SK-N-MC (cell line): Measurements from ENCODE around the gene NT5DC1.

Experiments
- EZH2 ChIP-seq: fragments of 200-600 bp; sonication (generic); IDR thresholded peaks from one replicate; pipeline ENCODE4 v1.6.1; 2017; ENCODE audit warnings: antibody characterized with exemption
- FOXP2 ChIP-seq: optimal IDR thresholded peaks from 2 replicates; pipeline ENCODE3; 2011; ENCODE audit warnings: mild to moderate bottlenecking, moderate library complexity; ENCODE audit not compliant: insufficient read depth; ENCODE audit errors: extremely low read length, control extremely low read depth
- POLR2AphosphoS5 ChIP-seq: IDR thresholded peaks from 2 replicates; pipeline ENCODE4 v1.6.1; 2012; ENCODE audit warnings: mild to moderate bottlenecking, low read depth, low read length, borderline replicate concordance

DNA sequence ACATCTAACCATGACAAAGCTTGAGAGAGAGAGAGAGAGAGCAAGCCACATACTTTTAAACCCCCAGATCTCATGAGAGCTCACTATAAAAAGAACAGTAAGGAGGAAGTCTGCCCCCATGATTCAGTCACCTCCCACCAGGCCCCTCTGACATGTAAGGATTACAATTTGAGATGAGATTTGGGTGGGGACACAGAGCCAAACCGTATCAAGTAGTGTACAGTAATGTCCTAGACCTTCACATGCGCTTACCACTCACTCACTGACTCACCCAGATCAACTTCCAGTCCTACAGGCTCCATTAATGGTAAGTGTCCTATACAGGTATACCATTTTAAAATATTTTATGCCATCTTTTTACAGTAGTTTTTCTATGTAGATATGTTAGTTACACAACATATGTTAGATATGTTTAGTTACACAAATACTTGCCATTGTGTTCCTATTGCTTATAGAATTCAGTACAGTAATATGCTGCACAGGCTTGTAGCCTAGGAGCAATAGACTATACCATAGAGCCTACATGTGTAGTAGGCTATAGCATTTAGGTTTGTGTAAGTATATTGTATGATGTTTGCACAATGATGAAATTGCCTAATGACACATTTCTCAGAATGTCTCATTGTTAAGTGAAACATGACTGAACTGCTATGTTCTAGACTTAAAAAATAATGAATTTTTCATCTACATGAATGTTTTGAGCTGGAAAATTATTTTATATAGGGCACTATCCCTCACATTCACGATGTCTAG lies 167.4 kb downstream of the NT5DC1 start:
- TF ChIP-seq EZH2 = no peak
- TF ChIP-seq POLR2AphosphoS5 = no peak
- TF ChIP-seq FOXP2 = no peak
